HG02981 (cell line): Measurements from ENCODE around the gene AFF1.

Experiments used
- ATAC-seq: cut with Tn5 transposase; IDR thresholded peaks from one replicate; pipeline ENCODE4 v1.9.1; 2021; ENCODE audit warnings: mild to moderate bottlenecking, moderate library complexity; ENCODE audit not compliant: unreplicated experiment

Gene AFF1

GRCh38 chr4:86918539-86919072 lies 16.2 kb upstream of the AFF1 start:
- no peak for ATAC-seq

GRCh38 chr4:86919561-86920223 lies 15.1 kb upstream of the AFF1 start:
- no peak for ATAC-seq

GRCh38 chr4:86921608-86922252 lies 13.1 kb upstream of the AFF1 start:
- ATAC-seq: no peak

GRCh38 chr4:86924811-86925210 lies 10.0 kb upstream of the AFF1 start:
- ATAC-seq: no peak

GRCh38 chr4:86926435-86927086 lies 8.2 kb upstream of the AFF1 start:
- ATAC-seq: no peak

- ATAC-seq: no peak
These were observed 6.9 kb upstream of the AFF1 start for GRCh38 chr4:86927843-86928395.

- no peak for ATAC-seq
These were observed 6.2 kb upstream of the AFF1 start for GRCh38 chr4:86928400-86929255.

GRCh38 chr4:86934147-86934770 lies 552 bp upstream of the AFF1 start:
- ATAC-seq: no peak

GRCh38 chr4:86935566-86935852 lies 698 bp downstream of the AFF1 start:
- ATAC-seq: no peak

- peak; percentile 27 for ATAC-seq
These were observed 1.3 kb downstream of the AFF1 start for GRCh38 chr4:86935853-86936733.

- ATAC-seq: no peak
These were observed 4.1 kb downstream of the AFF1 start for GRCh38 chr4:86938771-86939520.

- ATAC-seq: peak; percentile 57
These were observed 5.1 kb downstream of the AFF1 start for GRCh38 chr4:86939729-86940575.

- ATAC-seq: no peak
These were observed 6.2 kb downstream of the AFF1 start for GRCh38 chr4:86940920-86941460.

- no peak for ATAC-seq
These were observed 7.4 kb downstream of the AFF1 start for GRCh38 chr4:86942185-86942666.

- ATAC-seq: no peak
These were observed 10.4 kb downstream of the AFF1 start for GRCh38 chr4:86944964-86945781.

- no peak for ATAC-seq
These were observed 12.2 kb downstream of the AFF1 start for GRCh38 chr4:86946868-86947500.
